ENCODE results near the gene OR5B12.

The OR5B12 gene
- total RNA-seq = 0 to 0.29 (median 0) reads per million in 9 experiments

DNA sequence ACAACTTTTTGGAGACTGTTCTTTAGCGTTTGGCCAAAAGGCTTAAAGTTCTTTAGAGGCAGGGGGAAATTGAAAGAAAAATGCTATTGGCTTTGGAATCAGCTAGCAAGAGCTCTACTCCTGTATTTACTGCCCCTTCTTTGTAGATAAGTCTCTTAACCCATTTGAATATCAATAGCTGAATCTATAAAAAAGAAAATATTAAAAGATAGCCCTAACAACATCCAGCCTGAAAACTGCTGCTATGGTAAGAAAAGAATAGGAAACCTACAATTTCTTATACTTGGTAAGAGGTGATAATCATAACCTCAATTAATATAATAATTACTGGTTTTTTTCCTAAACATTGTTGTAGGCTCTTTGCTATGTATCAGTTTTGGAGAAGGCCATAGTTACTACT is at the start of gene OR5B12:
Gene OR5B12, minus strand, starts transcription at position 101 of the 400 bp plus-strand sequence. CDS start 2,085 bp downstream, outside the sequence.
- H3K9me3 Mint-ChIP-seq = peaks cover 0 to 6% of the 10 kb centered on the region in 2 donors
- no peaks in the 10 kb centered on the region for H3K36me3 Mint-ChIP-seq (ENCODE audit: insufficient read depth)
- H3K27me3 Mint-ChIP-seq = peaks cover 34 to 57% of the 10 kb centered on the region in 2 donors
- H3K27ac Mint-ChIP-seq = no peak within 1 kb of the TSS
- H3K4me3 Mint-ChIP-seq = no peak within 1 kb of the TSS
- ATAC-seq (replicated peaks) (no peak), DNase-seq (no peak)
- no peaks in the 10 kb centered on the region for H3K4me1 Mint-ChIP-seq (ENCODE audit: low read depth in 2 of 2)

DNA sequence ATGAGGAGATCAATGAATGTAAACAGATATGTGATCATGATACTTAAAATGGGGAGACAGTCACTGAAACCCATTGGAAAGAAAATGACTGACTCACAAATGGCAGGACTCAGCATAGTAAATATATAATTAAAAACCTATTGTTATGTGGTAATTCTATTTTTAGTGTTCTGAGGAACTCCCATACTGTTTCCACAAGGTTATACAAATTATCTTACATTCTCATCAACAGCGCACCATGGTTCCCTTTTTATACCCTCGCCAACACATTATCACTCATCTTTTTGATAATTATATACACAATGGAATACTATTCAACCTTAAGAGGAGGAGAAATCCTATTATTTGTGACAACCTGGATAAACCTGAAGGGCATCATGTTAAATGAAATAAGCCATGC is 48.8 kb upstream of the OR5B12 start:
- DNase-seq = no peak
- Mint-ChIP-seq H3K9me3 (no peaks in the 10 kb centered on the region), H3K4me1 (ENCODE audit: low read depth in 2 of 2) (peaks cover 0 to 3% of the 10 kb centered on the region in 2 donors), H3K27ac (no peak overlapping the region), H3K27me3 (no peaks in the 10 kb centered on the region), H3K4me3 (no peak overlapping the region), H3K36me3 (ENCODE audit: insufficient read depth) (no peaks in the 10 kb centered on the region)
- ATAC-seq (replicated peaks) = no peak

DNA sequence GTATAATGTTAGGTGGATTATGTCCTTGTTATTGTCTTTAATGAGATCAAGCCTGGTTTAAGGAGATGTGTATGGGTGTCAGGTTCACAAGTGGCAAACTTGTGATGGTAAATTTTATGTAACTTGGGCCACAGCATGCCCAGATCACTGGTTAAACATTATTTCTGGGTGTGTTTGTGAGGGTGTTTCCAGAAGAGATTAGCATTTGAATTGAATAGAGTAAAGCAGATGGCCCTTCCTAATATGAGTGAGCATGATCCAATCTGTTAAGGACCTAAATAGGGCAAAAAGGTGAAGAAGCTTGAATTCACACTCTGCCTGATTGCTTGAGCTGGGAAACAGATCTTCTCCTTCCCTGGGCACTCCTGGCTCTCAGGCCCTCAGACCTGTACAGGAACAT is 45.1 kb upstream of the OR5B12 start:
- no peaks in the 10 kb centered on the region for H3K36me3 Mint-ChIP-seq (ENCODE audit: insufficient read depth)
- H3K9me3 Mint-ChIP-seq = no peaks in the 10 kb centered on the region
- DNase-seq (no peak), ATAC-seq (replicated peaks) (no peak)
- H3K27ac Mint-ChIP-seq = no peak overlapping the region
- H3K27me3 Mint-ChIP-seq = peaks cover 0 to 14% of the 10 kb centered on the region in 2 donors
- no peaks in the 10 kb centered on the region for H3K4me1 Mint-ChIP-seq (ENCODE audit: low read depth in 2 of 2)
- no peak overlapping the region for H3K4me3 Mint-ChIP-seq

DNA sequence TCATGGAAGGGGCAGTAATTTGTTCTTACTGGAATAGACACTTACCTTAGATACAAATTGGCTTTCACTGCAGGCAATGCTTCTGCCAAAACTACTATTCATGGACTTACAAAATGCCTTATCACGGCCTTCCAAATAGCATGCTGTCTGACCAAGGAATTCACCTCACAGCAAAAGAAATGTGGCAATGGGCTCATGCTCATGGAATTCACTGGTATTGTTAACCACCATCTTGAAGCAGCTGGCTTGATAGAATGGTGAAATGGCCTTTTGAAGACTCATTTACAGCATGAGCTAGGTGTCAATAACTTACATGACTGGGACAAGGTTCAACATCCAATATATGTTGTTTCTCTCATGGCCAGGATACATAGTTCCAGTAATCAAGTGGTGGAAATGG is 43.9 kb upstream of the OR5B12 start:
- no peaks in the 10 kb centered on the region for H3K4me1 Mint-ChIP-seq (ENCODE audit: low read depth in 2 of 2)
- no peak overlapping the region for H3K4me3 Mint-ChIP-seq
- ATAC-seq (replicated peaks) (no peak), DNase-seq (no peak)
- H3K27ac Mint-ChIP-seq = no peak overlapping the region
- H3K27me3 Mint-ChIP-seq = peaks cover 0 to 15% of the 10 kb centered on the region in 2 donors
- no peaks in the 10 kb centered on the region for H3K36me3 Mint-ChIP-seq (ENCODE audit: insufficient read depth)
- no peaks in the 10 kb centered on the region for H3K9me3 Mint-ChIP-seq

DNA sequence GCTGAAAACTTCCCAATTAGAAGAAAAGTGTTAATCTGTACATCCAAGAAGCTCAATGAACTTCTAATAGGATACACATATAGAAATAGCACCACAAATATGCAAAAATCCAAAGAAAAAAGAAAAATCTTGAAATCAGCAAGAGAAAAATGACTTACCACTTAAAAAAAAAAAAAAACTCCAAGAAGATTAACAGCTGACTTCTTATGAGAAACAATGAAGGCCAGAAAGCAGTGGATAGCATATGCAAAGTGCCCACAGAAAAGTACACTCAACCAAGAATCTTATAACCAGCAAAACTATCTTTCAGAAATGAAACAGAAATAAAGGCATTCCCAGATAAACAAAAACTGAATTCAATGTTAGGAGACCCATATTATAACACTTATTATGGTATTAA is 29.9 kb upstream of the OR5B12 start:
- Mint-ChIP-seq H3K4me1 (ENCODE audit: low read depth in 2 of 2) (no peaks in the 10 kb centered on the region), H3K36me3 (ENCODE audit: insufficient read depth) (no peaks in the 10 kb centered on the region), H3K27ac (no peak overlapping the region), H3K9me3 (peaks cover 10 to 24% of the 10 kb centered on the region in 2 donors), H3K27me3 (peaks cover 28 to 31% of the 10 kb centered on the region in 2 donors), H3K4me3 (no peak overlapping the region)
- ATAC-seq (replicated peaks) (no peak), DNase-seq (no peak)

DNA sequence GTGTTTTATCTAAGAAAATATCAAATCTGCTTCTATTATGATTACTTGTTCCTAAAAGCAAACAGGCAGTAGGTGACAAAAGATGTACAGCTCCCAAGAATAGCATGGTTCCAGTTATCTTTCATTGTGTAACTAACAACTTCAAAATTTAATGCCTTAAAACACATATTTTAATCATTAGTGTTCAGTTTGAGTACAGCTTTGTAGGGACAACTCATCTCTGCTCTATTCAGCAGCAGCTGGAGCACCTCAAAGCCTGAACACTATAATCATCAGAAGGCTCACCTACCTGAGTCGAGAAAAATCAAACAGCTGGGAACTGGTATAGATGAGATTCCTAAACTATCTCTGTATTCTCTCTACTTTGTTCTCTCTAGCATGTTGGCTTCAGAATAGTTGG is 24.3 kb upstream of the OR5B12 start:
- DNase-seq = no peak
- Mint-ChIP-seq H3K27me3 (no peaks in the 10 kb centered on the region), H3K36me3 (ENCODE audit: insufficient read depth) (no peaks in the 10 kb centered on the region), H3K9me3 (peaks cover 3 to 13% of the 10 kb centered on the region in 2 donors), H3K4me1 (ENCODE audit: low read depth in 2 of 2) (no peaks in the 10 kb centered on the region), H3K4me3 (no peak overlapping the region), H3K27ac (no peak overlapping the region)
- ATAC-seq (replicated peaks) = no peak

DNA sequence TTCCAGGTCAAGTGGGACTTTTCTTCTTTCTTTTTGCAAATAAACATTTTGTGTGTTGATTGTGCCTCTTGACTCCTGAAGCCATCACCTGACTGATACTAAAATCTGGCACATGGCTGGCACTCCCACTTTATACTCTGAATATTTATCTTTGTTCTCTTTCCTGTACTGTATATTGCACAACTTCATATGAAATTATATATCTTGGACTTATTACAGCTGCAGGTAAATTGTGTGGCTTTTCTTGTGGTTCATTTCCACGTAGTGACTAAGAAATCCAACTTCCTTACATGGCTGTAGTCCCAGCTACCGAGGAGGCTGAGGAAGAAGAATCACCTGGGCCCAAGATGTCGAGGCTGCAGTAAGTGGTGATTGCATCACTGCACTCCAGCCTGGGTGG is 23.7 kb upstream of the OR5B12 start:
- no peaks in the 10 kb centered on the region for H3K27me3 Mint-ChIP-seq
- no peaks in the 10 kb centered on the region for H3K36me3 Mint-ChIP-seq (ENCODE audit: insufficient read depth)
- no peak for ATAC-seq (replicated peaks)
- DNase-seq = no peak
- no peaks in the 10 kb centered on the region for H3K4me1 Mint-ChIP-seq (ENCODE audit: low read depth in 2 of 2)
- H3K4me3 Mint-ChIP-seq = no peak overlapping the region
- H3K27ac Mint-ChIP-seq = no peak overlapping the region
- H3K9me3 Mint-ChIP-seq = peaks cover 3 to 12% of the 10 kb centered on the region in 2 donors

GRCh38 chr11:58451585-58451984 is 9.5 kb upstream of the OR5B12 start:
- no peak overlapping the region for H3K4me3 Mint-ChIP-seq
- H3K9me3 Mint-ChIP-seq = no peaks in the 10 kb centered on the region
- no peaks in the 10 kb centered on the region for H3K4me1 Mint-ChIP-seq (ENCODE audit: low read depth in 2 of 2)
- DNase-seq (no peak), ATAC-seq (replicated peaks) (no peak)
- peaks cover 38 to 42% of the 10 kb centered on the region in 2 donors for H3K27me3 Mint-ChIP-seq
- no peak overlapping the region for H3K27ac Mint-ChIP-seq
- H3K36me3 Mint-ChIP-seq (ENCODE audit: insufficient read depth) = no peaks in the 10 kb centered on the region

GRCh38 chr11:58446294-58446693 is 4.3 kb upstream of the OR5B12 start:
- no peak overlapping the region for H3K4me3 Mint-ChIP-seq

GRCh38 chr11:58444300-58444699 is 2.3 kb upstream of the OR5B12 start:
- H3K9me3 Mint-ChIP-seq = peaks cover 0 to 3% of the 10 kb centered on the region in 2 donors
- no peak overlapping the region for H3K27ac Mint-ChIP-seq
- H3K27me3 Mint-ChIP-seq = peaks cover 48 to 68% of the 10 kb centered on the region in 2 donors
- ATAC-seq (replicated peaks) (no peak), DNase-seq (no peak)
- H3K4me1 Mint-ChIP-seq (ENCODE audit: low read depth in 2 of 2) = no peaks in the 10 kb centered on the region
- no peaks in the 10 kb centered on the region for H3K36me3 Mint-ChIP-seq (ENCODE audit: insufficient read depth)
- H3K4me3 Mint-ChIP-seq = no peak overlapping the region

More at GRCh38 chr11:58446294-58446693, 4.3 kb upstream of the OR5B12 start:
- Mint-ChIP-seq H3K9me3 (no peaks in the 10 kb centered on the region), H3K27me3 (peaks cover 46 to 66% of the 10 kb centered on the region in 2 donors), H3K4me1 (ENCODE audit: low read depth in 2 of 2) (no peaks in the 10 kb centered on the region), H3K36me3 (ENCODE audit: insufficient read depth) (no peaks in the 10 kb centered on the region), H3K27ac (no peak overlapping the region)
- DNase-seq = no peak
- no peak for ATAC-seq (replicated peaks)

DNA sequence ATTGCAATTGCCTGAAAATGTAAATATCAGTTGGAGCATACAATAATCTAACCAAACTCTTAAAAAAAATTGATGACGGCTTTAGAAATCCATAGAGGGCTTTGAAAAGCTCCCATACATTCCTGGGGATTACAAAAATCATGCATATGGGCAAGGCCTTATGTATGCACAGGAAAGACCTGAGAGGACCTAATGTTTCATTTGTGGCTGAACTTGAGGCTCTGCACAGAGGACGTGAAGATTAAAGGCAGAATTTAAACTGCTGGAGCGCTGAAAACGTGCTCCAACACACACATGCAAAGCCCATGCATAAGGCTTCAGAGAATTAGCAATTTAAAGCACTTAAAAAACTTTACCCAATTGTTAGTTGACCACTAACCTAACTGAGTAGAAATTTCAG is 3.5 kb downstream of the OR5B12 start:
- H3K36me3 Mint-ChIP-seq (ENCODE audit: insufficient read depth) = no peaks in the 10 kb centered on the region
- no peak for ATAC-seq (replicated peaks)
- H3K27ac Mint-ChIP-seq = no peak overlapping the region
- H3K4me1 Mint-ChIP-seq (ENCODE audit: low read depth in 2 of 2) = no peaks in the 10 kb centered on the region
- peaks cover 0 to 6% of the 10 kb centered on the region in 2 donors for H3K9me3 Mint-ChIP-seq
- no peak overlapping the region for H3K4me3 Mint-ChIP-seq
- H3K27me3 Mint-ChIP-seq = peaks cover 10 to 26% of the 10 kb centered on the region in 2 donors
- no peak for DNase-seq

DNA sequence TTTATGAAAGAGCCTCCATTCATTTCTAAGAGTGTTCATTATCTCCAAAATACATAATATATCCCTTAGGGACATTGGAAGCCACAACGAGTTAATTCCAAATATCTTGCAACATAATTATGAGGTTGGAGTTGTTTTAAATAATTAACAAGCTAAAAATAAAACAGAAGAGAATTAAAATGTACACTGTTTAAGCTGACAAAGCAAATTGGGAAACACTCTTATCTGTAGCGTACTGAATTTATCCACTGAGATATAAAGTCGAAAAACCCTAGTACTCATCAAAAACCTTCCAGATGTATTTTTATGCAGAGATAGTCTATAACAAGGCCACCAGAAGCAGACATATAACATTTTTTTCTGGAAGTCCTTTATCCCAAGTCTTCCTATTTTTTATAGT is 7.8 kb downstream of the OR5B12 start:
- Mint-ChIP-seq H3K27ac (no peak overlapping the region), H3K36me3 (ENCODE audit: insufficient read depth) (no peaks in the 10 kb centered on the region), H3K4me3 (no peak overlapping the region), H3K4me1 (ENCODE audit: low read depth in 2 of 2) (no peaks in the 10 kb centered on the region), H3K9me3 (peaks cover 0 to 2% of the 10 kb centered on the region in 2 donors), H3K27me3 (peaks cover 11 to 17% of the 10 kb centered on the region in 2 donors)
- DNase-seq (no peak), ATAC-seq (replicated peaks) (no peak)

- Mint-ChIP-seq H3K4me3 (no peak overlapping the region), H3K27me3 (peaks cover 11 to 20% of the 10 kb centered on the region in 2 donors), H3K27ac (no peak overlapping the region), H3K4me1 (ENCODE audit: low read depth in 2 of 2) (no peaks in the 10 kb centered on the region), H3K36me3 (ENCODE audit: insufficient read depth) (no peaks in the 10 kb centered on the region), H3K9me3 (peaks cover 0 to 2% of the 10 kb centered on the region in 2 donors)
- DNase-seq = no peak
- ATAC-seq (replicated peaks) = no peak
Measured at GRCh38 chr11:58433638-58434203, 8.3 kb downstream of the OR5B12 start.

GRCh38 chr11:58429273-58429672 is 12.8 kb downstream of the OR5B12 start:
- DNase-seq (no peak), ATAC-seq (replicated peaks) (no peak)
- Mint-ChIP-seq H3K4me1 (ENCODE audit: low read depth in 2 of 2) (no peaks in the 10 kb centered on the region), H3K9me3 (peaks cover 0 to 2% of the 10 kb centered on the region in 2 donors), H3K36me3 (ENCODE audit: insufficient read depth) (no peaks in the 10 kb centered on the region), H3K27ac (no peak overlapping the region), H3K27me3 (peaks cover 34 to 44% of the 10 kb centered on the region in 2 donors), H3K4me3 (no peak overlapping the region)

Data from effector memory CD8-positive, alpha-beta T cell (primary cell).